HG03139 (cell line): ENCODE data around the gene SLC38A7.
A peak's percentile ranks its signal among the peaks of the same experiment; 100 is the strongest.
"Not testable (repeated sequence)": the region's sequence is repeated elsewhere in the genome, so short reads cannot be mapped to it uniquely, and the experiment has no call there.

ENCODE experiments used
- ATAC-seq: cut with Tn5 transposase; IDR thresholded peaks from one replicate; pipeline ENCODE4 v1.9.1; 2021; ENCODE audit not compliant: unreplicated experiment

The SLC38A7 gene

DNA sequence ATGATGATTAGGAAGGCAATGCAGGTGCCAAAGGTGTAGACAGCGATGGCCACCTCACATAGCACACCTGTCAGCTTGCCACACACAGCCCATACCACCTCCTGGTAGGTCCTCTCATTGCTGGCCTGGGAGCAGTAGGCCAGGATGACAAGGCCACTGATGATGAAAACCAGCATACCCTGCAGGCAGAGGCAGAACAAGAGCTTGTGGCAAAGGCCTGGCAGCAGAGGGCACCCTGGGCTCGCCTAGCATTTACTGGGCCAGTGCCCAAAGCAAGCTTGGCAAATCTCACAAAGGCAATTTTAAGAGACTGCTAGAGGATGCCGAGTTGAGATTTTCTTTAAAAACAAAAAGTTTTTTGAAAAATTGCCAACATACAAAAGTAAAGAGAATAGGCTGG lies 5.9 kb downstream of the SLC38A7 start:
- ATAC-seq, result no peak

DNA sequence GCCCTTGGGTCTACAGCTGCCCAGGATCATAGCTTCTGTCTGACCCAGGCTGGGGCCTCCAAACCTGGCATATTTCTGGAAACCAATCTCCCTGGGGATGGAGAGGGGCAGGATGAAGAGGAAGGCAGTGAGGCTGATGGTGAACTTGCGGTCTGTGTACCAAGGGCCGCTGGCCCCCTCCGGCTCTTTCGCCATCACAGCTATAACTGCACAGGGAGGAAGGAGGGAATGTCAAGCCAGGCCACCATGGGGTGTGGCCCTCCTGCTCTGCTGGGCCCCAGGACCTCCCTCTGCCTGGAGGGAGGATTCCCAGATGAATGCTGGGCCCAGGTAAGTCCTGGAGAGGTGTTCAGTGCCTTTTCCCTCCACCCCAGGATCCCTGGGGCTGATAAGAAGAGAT lies 6.3 kb downstream of the SLC38A7 start:
- ATAC-seq, result no peak

DNA sequence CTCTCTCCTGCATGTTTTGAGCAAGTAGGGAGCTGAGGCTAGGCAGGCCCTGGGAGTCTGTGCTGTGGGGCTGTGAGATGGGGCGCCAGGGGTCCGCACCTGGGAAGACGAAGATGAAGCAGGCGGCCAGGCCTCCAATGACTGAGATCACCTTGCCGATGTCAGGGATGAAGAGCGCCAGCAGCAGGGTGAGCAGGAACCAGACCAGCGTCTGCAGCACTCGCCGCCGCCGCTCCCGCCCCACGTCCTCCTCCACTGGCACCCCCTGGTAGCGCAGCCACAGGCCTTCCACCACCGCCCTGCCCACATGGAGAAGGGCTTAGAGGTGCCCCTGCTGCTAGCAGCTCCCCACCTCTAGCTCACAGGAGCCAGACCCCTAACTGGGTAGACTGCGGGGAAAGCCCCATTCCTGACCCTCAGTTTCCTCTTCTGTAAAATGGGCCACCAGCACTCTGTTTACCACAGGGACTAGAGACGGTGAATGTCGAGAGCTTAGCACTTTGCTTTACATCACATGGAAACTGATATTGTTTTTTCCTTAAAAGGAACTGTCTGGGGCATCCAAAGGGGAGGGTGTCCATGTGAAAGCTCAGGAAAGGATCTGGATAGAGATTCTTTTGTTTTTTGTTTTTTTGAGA lies 13.5 kb downstream of the SLC38A7 start:
- no peak for ATAC-seq

- no peak for ATAC-seq
These were observed 14.4 kb downstream of the SLC38A7 start for GRCh38 chr16:58670177-58670576.

DNA sequence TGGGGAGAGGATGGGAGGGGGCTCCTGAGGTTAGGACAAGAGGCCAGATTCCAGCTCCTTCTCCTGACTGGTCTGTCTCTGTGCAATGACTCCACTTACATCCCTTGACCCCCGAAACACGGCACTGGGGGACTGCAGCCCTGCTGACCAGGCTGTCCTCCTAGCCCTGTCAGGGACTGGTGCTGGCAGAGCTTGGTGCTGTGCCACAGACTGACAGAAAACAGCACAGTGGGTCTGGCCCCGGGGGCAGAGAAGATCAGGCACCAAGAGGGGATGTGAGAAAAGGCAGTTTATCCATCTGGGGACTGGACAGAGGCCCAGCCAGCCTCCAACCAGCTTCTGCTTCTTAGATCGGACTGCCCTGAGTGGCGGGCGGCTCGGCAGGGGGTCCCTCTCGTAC lies 19.4 kb downstream of the SLC38A7 start:
- no peak for ATAC-seq

DNA sequence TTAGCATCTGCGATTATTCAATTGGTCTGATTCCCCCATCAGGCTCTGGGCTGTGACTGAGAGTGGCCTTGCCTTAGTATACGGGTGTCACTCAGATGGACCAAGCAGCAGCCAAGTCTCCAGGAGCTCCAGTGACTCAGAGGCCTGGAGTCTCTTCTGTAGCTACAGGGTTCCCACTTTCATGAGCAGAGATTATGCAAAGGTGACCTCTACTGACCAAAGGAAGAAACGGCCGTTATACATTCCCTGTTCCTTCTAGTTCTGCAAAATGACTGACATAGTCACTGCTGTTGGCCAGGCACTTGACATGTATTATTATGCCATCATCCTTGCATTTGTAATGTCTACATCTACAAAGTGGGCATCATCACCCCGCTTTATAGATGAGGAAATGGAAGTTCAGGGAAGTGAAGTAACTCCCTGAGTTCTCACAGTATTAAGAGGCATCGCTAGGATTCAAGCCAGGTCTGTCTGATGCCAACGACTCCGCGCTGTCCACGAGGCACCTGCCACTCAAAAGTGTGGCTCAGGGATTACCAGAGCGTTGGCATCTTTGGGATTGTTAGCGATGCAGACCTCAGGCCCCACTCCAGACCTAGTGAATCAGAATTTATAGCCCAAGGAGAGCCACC lies 23.3 kb downstream of the SLC38A7 start:
- peak; percentile 84 for ATAC-seq

GRCh38 chr16:58659911-58660310 lies 24.7 kb downstream of the SLC38A7 start:
- not testable (repeated sequence) for ATAC-seq

DNA sequence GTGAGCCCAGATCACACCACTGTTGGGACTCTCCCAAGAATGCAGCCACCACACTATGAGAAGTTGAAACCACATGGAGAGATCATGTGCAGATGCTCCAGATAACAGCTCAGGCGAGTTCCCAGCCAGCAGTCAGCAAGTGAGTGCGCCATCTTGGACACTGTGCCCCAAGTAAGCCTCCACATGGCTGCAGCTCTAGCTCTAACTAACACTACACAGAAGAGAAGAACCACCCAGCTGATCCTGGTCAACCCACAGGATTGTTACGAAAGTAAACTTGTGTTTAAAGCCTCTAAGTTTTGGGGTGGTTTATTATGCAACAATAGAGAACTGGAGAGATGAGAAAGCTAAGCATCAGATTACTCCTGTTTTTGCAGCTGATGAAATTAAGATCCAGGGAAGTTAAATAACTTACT lies 25.8 kb downstream of the SLC38A7 start:
- ATAC-seq, result no peak

- ATAC-seq, result no peak
These were observed 27.7 kb downstream of the SLC38A7 start for GRCh38 chr16:58656899-58657298.

- no peak for ATAC-seq
These were observed 29.4 kb downstream of the SLC38A7 start for GRCh38 chr16:58655215-58655596.

DNA sequence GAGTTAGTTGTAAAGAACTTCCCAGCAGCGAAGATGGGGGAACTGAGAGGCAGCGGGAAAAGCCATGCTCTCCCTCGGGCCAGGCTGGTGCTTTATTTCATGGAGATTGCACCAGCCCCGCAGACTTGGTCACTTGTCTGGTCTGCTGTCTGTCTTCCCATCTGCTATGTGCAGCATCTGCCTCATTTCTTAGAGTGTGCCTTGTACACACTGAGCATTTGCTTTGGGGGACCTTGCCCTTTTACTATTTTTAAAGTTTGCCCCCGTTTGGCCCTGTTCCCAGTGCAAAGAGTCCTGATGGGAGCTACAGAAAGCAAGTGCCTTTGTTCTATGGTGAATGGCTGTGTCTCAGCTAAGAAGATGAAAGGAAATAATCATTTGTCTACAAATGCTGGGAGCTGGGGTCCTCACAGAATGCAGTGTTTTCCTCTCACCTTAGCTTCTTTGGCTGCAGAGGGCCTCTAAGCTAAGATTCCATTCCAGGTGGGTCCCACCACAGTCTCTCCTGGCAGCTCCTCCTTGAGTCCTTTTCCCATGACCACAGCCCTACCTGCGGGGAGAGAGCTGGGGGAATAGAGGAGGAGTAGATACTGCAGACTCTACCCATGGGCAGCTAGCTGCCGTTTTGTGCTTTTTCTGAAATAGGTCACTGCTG lies 29.9 kb downstream of the SLC38A7 start:
- no peak for ATAC-seq

- ATAC-seq, result no peak
These were observed 31.8 kb downstream of the SLC38A7 start for GRCh38 chr16:58652741-58653140.

DNA sequence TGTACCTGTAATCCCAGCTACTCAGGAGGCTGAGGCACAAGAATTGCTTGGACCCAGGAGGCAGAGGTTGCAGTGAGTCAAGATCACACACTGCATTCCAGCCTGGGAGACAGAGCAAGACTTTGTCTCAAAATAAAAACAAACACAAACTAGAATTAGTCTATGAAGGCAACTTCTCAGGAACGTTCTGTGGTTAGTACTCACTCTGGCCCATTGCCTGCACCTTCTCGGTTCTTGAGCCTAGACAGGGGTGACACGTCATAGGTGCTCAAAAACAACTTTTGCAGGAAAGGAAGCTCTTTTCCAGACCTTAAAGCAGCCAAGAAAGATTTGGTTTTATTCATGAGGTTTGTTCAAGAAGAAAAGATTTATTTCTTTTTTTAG lies 32.6 kb downstream of the SLC38A7 start:
- no peak for ATAC-seq

- no peak for ATAC-seq
These were observed 34.9 kb downstream of the SLC38A7 start for GRCh38 chr16:58649707-58650106.

DNA sequence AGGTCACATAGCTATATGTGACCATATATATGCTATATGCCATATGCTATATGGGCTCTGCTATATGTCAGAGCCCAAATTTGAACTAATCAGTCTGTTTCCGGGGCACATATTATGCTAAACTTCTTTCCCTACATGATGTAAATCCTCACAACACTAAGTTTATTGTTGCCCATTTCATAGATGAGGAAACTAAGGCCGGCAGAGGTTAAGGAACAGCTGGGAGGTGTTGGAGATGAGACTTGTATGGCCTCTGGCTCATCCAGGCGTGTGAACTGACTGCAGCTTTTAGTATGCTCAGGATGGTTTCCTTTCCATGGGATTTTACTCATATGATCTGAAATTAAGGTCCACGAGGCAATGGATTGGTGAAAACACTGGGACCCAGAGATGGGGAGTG lies 37.5 kb downstream of the SLC38A7 start:
- no peak for ATAC-seq

DNA sequence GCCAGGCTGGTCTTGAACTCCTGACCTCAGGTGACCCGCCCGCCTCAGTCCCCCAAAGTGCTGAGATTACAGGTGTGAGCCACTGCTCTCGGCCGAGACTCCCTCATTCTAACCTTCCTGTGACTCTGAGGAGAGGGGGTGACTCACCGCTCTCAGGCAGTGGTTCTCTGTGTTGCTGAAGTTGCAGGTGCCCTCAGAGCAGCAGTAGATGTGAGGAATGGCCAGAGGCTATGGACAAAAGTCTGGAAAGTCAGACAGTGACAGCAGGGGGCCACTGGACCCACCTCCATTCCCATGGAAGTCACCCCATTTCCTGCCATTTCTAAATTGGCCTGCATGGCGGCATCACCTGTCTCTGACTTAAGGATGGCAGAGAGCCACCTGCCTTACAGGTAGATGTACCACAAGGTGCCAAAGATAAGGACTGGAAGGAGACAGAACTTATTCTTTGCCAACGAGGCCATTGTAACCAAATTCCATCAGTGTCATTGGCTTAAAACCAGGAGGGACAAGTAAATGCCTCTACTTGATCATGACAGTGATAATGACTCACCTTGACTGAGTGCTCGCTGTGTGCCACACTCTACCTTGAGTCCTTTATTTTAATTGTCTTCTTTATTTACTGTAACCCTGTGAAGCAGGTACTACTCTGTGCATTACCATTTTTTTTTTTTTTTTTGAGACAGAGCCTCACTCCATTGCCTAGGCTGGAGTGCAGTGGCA lies 39.6 kb downstream of the SLC38A7 start:
- ATAC-seq, result no peak

DNA sequence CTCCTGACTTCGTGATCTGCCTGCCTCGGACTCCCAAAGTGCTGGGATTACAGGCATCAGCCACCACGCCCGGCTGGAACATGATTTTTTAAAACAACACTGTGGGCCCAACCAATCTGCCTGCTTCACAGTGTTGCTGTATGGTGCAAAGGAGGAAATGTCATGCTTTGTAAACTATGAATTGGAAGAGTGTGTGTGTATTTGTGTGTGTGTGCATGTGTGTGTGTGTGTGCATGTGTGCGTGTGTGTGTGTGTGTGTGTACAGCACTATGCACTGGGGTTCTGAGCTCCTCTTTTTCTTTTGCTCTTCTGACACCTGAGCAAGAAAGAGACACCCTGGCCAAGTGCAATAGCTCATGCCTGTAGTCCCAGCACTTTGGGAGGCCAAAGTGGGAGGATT lies 40.5 kb downstream of the SLC38A7 start:
- no peak for ATAC-seq

- no peak for ATAC-seq
These were observed 43.6 kb downstream of the SLC38A7 start for GRCh38 chr16:58640949-58641348.

DNA sequence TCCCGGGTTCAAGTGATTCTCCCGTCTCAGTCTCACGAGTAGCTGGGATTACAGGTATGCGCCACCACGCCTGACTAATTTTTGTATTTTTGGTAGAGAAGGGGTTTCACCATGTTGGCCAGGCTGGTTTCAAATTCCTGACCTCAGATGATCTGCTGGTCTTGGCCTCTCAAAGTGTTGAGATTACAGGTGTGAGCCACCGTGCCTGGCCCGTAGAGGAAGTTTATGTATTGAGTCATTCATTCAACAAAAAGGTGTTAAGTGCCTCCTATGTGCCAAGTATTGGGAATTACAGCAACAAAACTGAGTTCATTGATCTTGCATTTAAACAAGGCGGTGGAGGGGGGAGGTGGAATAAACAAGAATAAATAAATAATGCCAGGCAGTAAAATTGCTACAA lies 44.7 kb downstream of the SLC38A7 start:
- no peak for ATAC-seq

GRCh38 chr16:58639230-58639629 lies 45.3 kb downstream of the SLC38A7 start:
- no peak for ATAC-seq

- ATAC-seq, result no peak
These were observed 46.2 kb downstream of the SLC38A7 start for GRCh38 chr16:58638148-58639036.
